HG03139 (cell line): ENCODE measurements around the gene FNDC3B.
"Not testable (repeated sequence)": the region's sequence is repeated elsewhere in the genome, so short reads cannot be mapped to it uniquely, and the experiment has no call there.

Source experiments
- ATAC-seq: cut with Tn5 transposase; IDR thresholded peaks from one replicate; pipeline ENCODE4 v1.9.1; 2021; ENCODE audit not compliant: unreplicated experiment

Gene FNDC3B

GRCh38 chr3:172228036-172228415 lies 188.6 kb downstream of the FNDC3B start:
- ATAC-seq, result no peak

- no peak for ATAC-seq
Measured at GRCh38 chr3:172229462-172229861, 190.1 kb downstream of the FNDC3B start.

GRCh38 chr3:172231318-172231901 lies 192.0 kb downstream of the FNDC3B start:
- no peak for ATAC-seq

- no peak for ATAC-seq
Measured at GRCh38 chr3:172232579-172233212, 193.3 kb downstream of the FNDC3B start.

DNA sequence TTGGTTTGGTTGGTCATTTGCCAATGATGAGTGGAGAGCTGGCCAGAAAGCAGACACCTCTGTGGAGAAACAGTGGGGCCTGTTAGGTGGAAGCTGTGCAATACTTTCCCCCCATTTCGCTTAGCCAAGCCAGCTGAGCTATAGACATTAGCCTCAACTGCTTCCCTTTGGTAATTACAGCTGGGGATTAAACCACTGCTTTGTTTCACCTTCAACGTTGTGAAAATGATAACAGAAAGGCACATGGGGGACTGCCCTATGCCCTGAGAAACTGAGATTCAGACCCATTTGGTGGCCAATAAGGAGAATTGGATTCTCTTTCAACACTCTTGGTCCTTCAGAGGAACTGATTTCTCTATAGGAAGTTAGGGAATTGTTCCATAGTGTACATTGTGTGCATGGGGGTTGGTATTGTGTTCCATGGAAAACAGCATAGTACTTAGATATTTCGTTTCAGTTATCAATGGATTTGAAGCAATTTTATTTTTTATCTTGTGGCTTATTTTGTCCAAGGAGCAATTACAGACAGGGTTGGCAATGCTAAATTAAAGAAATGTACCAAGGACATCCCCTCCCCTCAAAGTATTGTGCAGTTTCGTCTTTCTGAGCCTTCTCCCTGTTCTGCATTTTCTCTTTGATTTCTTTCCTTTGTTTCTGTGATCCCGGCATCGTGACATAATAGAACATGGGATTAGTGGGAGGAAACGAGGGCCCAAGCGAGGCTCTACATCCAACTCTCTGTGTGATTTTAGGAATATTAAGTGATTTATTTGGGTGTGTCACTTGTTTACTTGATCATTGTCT lies 194.3 kb downstream of the FNDC3B start:
- no peak for ATAC-seq

DNA sequence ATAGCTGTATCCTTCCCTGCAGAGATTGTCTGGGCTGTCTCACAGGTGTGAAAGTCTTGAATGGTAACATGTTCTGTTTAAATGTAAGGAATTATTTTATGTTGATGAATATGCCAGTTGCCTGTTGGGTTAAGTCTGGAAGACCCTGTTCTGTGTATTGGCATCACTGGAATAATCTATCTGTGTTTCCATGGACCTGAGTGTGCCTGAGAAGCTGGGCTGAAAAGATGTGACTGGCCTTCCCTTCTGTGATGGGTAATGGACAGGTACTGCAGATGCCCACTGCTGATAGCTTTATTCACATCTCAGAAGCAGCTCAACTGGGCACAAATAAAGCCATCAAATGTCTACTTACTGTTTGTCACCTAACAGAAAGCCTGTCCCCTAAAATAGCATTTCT lies 196.3 kb downstream of the FNDC3B start:
- no peak for ATAC-seq

DNA sequence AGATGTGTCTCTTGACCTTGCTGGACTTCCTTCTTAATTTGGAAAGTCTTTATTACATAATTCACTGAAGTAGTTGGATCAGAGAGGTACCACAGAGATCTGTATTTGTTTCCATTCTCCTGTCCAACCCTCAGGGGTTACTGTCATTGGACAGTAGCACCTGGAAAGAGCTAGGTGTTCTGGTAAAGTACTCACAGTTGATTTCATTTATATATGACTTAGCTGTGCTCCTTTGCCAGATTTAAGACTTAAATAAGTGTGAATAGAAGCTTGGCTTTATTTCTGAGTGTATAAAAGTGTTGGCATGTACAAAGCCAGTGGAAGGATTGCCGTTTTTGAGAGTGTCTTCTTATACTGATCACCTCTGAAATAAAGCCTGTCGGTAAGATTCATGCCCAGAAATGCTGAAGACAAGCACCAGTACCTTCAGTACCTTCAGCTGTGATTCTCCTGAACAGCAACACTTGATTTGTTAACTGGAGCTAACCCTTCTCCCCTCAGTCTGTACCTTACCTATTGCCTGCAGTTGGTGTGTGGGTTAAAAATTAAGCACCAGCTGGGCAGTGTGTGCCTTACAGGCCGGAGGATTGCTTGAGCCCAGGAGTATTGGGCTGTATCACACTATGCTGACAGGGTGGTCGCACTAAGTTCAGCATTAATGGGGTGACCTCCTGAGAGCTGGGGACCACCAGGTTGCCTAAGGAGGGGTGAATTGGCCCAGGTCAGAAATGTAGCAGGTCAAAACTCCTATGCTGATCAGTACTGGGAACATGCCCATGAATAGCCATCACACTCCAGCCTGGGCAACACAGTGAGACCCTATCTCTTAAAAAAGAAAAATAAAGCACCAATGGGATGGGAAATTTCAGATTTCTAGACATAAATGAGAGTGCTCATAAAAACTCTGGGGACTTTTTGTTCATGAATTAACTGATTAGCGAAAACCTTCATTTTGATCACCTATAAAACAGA lies 197.7 kb downstream of the FNDC3B start:
- ATAC-seq, result no peak

DNA sequence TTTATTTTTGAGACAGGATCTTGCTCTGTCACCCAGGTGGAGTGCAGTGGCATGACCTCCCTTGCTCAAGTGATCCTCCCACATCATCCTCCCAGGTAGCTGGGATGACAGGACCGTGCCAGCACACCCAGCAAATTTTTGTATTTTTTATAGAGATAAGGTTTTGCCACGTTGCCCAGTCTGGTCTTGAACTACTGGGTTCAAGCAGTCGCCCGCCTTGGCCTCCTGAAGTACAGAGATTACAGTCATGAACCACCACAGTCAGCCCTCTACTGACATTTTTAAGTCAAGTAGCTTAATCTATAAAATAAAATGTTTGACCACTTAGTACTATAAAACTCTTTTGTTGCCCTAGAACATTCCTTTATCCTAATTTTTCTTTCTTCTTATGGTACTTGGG lies 198.8 kb downstream of the FNDC3B start:
- no peak for ATAC-seq

DNA sequence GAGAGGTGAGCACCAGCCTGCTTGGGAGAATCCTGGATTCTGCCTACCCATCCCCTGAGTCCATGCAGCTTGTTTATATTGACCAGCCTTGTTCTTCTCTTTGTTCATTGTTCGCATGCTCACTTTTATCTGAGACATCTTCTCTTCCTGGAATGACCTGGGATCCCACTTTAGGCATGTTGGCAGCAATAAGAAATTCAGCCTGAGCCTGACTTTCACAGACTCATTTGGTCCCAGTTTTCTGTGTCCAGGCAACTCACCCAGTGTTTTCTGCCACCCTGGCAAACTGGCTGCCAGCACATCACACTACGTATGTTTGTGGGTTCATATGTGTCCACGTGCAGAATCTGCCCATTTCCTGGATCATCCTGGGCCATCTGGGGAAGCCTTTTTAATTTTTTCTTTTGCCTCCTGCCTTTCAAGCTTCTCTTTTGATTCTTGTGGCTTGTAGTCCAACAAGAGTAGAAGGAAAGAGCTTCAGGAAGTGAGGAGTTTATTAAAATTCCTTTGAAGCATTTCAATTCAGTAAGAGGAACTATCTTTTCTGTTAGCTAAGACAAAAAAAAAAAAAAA lies 199.9 kb downstream of the FNDC3B start:
- no peak for ATAC-seq

GRCh38 chr3:172241405-172241804 lies 202.0 kb downstream of the FNDC3B start:
- no peak for ATAC-seq

DNA sequence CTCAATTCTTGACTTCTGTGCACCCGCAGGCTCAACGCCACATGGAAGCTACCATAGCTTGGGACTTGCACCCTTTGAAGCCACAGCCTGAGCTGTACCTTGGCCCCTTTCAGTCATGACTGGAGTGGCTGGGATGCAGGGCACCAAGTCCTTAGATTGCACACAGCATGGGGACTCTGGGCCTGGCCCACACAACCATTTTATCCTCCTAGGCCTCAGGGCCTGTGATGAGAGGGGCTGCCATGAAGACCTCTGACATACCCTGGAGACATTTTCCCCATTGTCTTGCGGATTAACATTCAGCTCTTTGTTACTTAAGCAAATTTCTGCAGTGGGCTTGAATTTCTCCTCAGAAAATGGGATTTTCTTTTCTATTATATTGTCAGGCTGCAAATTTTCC lies 203.1 kb downstream of the FNDC3B start:
- ATAC-seq, result not testable (repeated sequence)

GRCh38 chr3:172243376-172243775 lies 204.0 kb downstream of the FNDC3B start:
- not testable (repeated sequence) for ATAC-seq

- ATAC-seq, result no peak
Measured at GRCh38 chr3:172244011-172244410, 204.6 kb downstream of the FNDC3B start.

DNA sequence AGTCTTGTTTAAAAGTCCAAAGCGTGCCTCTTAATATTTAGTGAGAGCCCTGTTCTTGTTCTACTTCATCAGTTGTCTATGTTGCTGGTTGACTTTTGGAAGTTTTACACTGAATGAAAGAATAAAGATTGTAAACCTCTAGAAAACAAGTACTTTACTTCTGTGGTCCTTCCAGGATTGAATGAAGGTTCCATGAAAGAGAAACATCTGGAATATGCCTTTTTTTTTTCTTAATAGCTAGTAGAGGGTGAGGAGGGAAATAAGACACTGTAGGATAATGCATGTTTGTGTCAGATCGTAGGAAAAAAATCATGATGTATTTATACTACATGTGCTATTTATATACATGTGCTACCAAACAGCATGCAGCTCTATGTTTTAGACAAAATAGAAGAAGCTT lies 205.9 kb downstream of the FNDC3B start:
- no peak for ATAC-seq

GRCh38 chr3:172246107-172246844 lies 206.9 kb downstream of the FNDC3B start:
- ATAC-seq, result no peak

GRCh38 chr3:172247525-172248274 lies 208.3 kb downstream of the FNDC3B start:
- no peak for ATAC-seq

DNA sequence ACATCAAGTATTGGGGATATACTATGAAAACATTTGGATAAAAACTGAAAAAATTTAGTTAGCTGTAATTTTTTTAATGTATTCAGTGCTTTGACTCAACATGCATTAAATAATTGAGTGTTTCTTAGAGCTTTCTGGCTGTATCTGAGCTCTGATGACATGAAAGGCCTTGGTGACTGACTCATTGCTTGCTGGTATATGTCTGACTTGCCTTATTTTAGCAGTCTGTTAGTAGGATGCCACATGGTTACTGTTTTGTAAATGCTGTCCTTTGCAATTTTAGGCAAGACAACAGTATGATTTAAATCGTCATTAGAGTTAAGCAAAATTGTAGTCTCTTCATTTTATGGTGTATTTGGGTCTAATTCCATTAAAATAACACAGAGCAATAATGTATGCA lies 209.7 kb downstream of the FNDC3B start:
- no peak for ATAC-seq

- no peak for ATAC-seq
Measured at GRCh38 chr3:172251211-172251610, 211.8 kb downstream of the FNDC3B start.

DNA sequence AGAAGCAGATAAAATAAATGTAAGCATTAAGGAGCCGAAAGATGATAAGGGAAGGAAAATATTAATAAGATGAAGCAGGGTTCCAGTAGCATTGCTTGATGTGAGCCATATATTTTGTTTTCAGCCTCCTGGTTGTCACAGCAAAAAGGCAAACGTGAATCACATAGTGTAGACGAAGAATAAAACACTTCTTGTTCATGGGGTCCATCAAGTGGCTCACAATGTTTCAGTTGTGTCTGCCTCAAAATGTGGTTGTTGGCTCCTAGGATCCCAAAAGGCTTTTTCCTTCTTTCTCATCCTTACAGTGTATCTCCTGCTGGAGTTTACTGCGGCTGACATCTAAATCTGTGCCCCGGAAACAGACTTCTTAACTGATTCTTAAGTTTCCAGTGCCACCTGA lies 213.8 kb downstream of the FNDC3B start:
- no peak for ATAC-seq
